ENCODE results near the gene CCDC50.

The CCDC50 gene

DNA sequence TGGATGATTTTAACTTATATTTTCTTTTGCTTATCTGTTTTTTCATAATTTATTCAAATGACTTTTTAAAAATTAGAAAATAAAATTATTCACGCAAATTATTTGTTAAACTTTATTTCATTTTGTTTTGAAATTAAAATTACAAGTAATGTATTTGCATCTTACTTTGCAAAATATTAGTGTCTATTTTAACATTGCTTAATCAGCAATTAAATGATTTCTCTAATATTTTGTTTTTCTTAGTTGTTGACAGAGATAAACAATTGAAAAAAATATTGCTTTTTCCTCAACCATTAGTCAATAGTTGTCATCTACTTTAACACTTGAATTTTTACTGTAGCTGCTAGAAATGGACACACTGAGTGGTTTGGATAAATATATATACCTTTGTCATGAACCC lies 99.0 kb downstream of the CCDC50 start:
- TF ChIP-seq Cebpa-rat (IDR thresholded peaks at IDR 0.05): no peak
- Histone ChIP-seq H3K27ac (no peak overlapping the region), H3K4me3 (no peak overlapping the region), H4K20me1 (no peaks in the 10 kb centered on the region), H3K9me3 (replicated peaks in 1 of 11) (peaks cover 0 to 5% (median 0%) of the 10 kb centered on the region in 11 experiments; a peak in 2 of 22 replicates), H3K36me3 (no peaks in the 10 kb centered on the region), H3K9ac (no peak overlapping the region), H3K4me1 (no peaks in the 10 kb centered on the region), H3K4me2 (no peak overlapping the region), H3K27me3 (no peaks in the 10 kb centered on the region)

DNA sequence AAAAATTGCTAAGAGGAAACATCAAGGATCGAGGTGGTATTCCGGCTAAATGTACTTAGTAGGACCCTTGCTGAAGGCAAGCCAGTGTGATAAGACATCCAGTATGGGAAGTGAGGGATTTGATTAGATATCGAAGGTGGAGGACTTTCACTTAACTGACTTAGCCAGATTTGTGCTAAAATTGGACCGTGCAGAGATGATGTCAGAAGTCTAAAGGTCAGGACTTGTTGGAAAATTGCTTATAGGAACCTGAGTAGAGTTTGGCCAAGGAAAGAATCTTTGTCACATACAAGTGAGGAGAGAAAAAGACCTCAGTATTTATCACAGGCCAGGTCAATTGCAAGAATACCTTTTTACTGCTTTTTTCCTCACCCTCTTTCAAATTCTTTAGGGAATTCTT lies 100.9 kb downstream of the CCDC50 start:
- Histone ChIP-seq H3K36me3 (no peaks in the 10 kb centered on the region), H3K9ac (no peak overlapping the region), H3K27me3 (no peaks in the 10 kb centered on the region), H3K4me3 (no peak overlapping the region), H3K4me1 (peaks cover 0 to 6% (median 1%) of the 10 kb centered on the region in 10 experiments; a peak in 8 of 20 replicates), H4K20me1 (no peaks in the 10 kb centered on the region), H3K9me3 (replicated peaks in 1 of 11) (peaks cover 0 to 5% (median 0%) of the 10 kb centered on the region in 11 experiments; a peak in 2 of 22 replicates), H3K27ac (no peak overlapping the region), H3K4me2 (no peak overlapping the region)
- no peak for TF ChIP-seq Cebpa-rat (IDR thresholded peaks at IDR 0.05)

DNA sequence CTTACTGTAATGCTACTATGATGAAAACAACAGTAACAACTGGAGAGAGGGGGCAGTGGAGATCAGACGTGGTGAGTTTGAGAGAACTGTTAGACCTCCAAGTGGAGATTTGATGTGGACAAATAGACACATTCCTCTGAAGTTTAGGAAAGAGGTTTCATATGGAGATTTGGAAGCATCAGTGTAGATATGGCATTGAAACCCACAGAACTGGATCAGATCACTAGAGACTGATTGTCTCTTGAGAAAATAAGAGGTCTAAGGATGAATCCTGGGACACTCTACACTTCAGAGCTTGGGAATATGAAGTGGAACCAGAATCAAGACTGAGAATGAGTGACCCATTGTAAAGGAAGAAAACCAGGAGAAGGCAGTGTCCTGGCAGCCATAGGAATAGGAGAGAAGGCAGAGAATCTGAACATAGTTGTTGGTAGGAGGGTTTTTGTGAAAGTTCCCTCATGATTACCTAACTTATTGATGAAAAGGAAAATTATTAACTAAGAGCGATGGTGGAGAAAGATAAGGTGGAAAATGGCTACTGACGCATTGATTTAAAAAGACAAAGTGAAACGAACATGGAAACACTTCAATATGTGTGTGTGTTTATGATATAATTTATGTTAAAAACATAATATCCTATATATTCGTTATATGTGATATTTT lies 102.1 kb downstream of the CCDC50 start:
- H3K36me3 ChIP-seq: no peaks in the 10 kb centered on the region
- peaks cover 0 to 5% (median 0%) of the 10 kb centered on the region in 11 experiments; a peak in 2 of 22 replicates for H3K9me3 ChIP-seq (replicated peaks in 1 of 11)
- H3K9ac ChIP-seq: no peak overlapping the region
- no peak overlapping the region for H3K4me2 ChIP-seq
- H3K4me1 ChIP-seq: peaks cover 0 to 18% (median 12%) of the 10 kb centered on the region in 10 experiments; a peak in 16 of 20 replicates
- no peaks in the 10 kb centered on the region for H4K20me1 ChIP-seq
- TF ChIP-seq Cebpa-rat (IDR thresholded peaks at IDR 0.05): no peak
- no peak overlapping the region for H3K27ac ChIP-seq
- no peaks in the 10 kb centered on the region for H3K27me3 ChIP-seq
- H3K4me3 ChIP-seq: no peak overlapping the region

DNA sequence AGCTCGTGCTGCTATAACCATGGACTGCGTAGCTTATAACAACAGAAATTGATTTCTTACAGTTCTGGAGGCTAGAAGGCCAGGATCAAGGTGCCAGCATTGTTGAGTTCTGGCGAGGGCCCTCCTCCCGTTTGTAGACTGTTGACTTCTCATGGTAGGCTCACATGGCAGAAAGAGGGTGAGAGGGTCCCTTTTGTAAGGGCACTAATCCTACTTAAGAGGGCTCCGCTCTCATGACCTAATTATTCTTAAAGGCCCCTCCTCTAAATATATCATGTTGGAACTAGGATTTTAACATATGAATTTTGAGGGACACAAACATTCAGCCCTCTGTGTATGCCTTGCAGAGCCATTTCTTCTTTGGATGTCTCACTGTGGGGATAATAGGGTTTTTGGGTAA lies 103.0 kb downstream of the CCDC50 start:
- no peak overlapping the region for H3K9ac ChIP-seq
- H3K27me3 ChIP-seq: no peaks in the 10 kb centered on the region
- H3K9me3 ChIP-seq (replicated peaks in 1 of 11): peaks cover 0 to 5% (median 0%) of the 10 kb centered on the region in 11 experiments; a peak in 2 of 22 replicates
- no peaks in the 10 kb centered on the region for H3K36me3 ChIP-seq
- no peak overlapping the region for H3K4me2 ChIP-seq
- no peak for TF ChIP-seq Cebpa-rat (IDR thresholded peaks at IDR 0.05)
- H3K27ac ChIP-seq: no peak overlapping the region
- no peak overlapping the region for H3K4me3 ChIP-seq
- H4K20me1 ChIP-seq: no peaks in the 10 kb centered on the region
- peaks cover 0 to 25% (median 16%) of the 10 kb centered on the region in 10 experiments; a peak in 17 of 20 replicates for H3K4me1 ChIP-seq

DNA sequence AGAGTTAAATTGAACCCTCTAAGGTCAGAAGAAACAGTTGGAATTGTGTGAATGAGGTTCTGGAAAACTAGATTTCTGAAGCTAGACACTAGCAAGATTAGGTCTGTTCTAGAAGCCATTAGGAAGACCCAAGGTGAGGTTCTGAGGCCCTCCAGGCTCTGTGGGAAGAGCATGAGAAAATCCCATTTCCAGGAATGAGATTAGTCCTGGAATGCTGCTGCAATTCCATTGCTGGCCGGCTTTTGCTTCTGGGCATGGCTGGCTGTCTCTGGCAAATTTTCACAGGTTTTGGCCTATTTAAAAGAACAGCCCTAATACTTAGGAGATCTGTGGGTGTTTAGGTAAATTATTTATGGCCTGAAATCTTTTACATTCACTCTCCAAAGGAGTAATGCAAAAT lies 104.8 kb downstream of the CCDC50 start:
- Histone ChIP-seq H3K4me1 (peaks cover 0 to 25% (median 16%) of the 10 kb centered on the region in 10 experiments; a peak in 17 of 20 replicates), H3K27me3 (no peaks in the 10 kb centered on the region), H3K9ac (no peak overlapping the region), H3K36me3 (no peaks in the 10 kb centered on the region), H3K9me3 (replicated peaks in 1 of 11) (peaks cover 0 to 5% (median 0%) of the 10 kb centered on the region in 11 experiments; a peak in 2 of 22 replicates), H3K4me3 (no peak overlapping the region), H3K4me2 (no peak overlapping the region; a peak in 1 of 22 replicates), H4K20me1 (no peaks in the 10 kb centered on the region), H3K27ac (no peak overlapping the region)
- TF ChIP-seq Cebpa-rat (IDR thresholded peaks at IDR 0.05): no peak

DNA sequence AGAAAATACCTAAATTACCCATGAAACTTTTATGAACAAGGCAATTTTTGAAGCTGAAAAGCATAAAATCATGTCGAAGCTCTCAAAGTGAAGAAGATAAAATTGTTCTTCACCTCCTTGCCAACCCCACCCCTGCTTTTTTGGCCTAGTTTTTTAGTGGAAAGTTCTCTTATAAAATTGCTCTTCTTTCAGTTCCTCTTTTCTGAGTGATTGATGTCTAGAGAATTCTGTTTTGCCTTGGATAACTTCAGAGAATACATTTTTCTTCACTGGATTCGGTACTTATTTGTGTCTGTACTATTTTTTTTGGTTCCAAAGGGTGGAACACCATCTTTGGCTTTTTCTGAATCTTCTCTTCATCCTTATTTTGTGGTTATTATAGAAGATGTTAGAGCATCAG lies 106.8 kb downstream of the CCDC50 start:
- H3K9me3 ChIP-seq (replicated peaks in 1 of 11): peaks cover 0 to 13% (median 6%) of the 10 kb centered on the region in 11 experiments; a peak in 10 of 22 replicates
- no peak overlapping the region for H3K27ac ChIP-seq
- no peaks in the 10 kb centered on the region for H3K36me3 ChIP-seq
- no peaks in the 10 kb centered on the region for H4K20me1 ChIP-seq
- no peaks in the 10 kb centered on the region for H3K27me3 ChIP-seq
- H3K4me2 ChIP-seq: peak overlapping the region in 7 of 11 experiments; percentile 6 to 74 (median 49); a peak in 12 of 22 replicates
- peaks cover 0 to 25% (median 16%) of the 10 kb centered on the region in 10 experiments; a peak in 17 of 20 replicates for H3K4me1 ChIP-seq
- H3K9ac ChIP-seq: no peak overlapping the region
- no peak for TF ChIP-seq Cebpa-rat (IDR thresholded peaks at IDR 0.05)
- H3K4me3 ChIP-seq: no peak overlapping the region

DNA sequence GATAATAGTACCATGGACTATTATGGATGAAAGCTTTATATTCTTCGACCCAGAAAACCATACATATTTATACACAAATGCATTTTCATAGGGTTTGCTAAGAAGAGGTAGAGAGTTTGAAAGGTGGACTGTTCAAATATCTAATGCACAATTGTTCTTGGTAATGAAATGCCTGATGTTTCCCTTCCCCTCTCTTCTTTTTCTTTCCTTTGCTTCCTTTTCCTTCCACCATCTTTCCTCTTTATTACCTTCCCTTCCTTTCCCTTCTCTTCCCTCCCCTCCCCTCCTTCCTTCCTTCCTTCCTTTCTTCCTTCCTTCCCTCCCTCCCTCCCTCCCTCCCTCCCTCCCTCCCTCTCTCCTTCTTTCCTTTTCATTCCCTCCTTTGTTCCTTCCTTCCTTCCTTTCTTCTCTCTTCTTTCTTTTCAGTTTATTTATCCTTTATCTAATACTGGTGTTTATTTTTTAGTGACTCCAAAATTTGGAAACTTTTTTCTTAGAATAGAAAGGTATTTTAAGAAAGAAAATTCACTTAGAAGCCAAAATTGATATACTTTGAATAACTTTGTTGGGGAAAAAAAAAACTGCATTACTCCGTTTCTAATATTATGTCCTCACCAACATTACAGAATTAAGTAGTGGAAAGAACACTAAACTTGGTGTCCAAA lies 109.1 kb downstream of the CCDC50 start:
- peaks cover 0 to 8% (median 5%) of the 10 kb centered on the region in 11 experiments; a peak in 9 of 22 replicates for H3K9me3 ChIP-seq (replicated peaks in 1 of 11)
- TF ChIP-seq Cebpa-rat (IDR thresholded peaks at IDR 0.05): no peak

DNA sequence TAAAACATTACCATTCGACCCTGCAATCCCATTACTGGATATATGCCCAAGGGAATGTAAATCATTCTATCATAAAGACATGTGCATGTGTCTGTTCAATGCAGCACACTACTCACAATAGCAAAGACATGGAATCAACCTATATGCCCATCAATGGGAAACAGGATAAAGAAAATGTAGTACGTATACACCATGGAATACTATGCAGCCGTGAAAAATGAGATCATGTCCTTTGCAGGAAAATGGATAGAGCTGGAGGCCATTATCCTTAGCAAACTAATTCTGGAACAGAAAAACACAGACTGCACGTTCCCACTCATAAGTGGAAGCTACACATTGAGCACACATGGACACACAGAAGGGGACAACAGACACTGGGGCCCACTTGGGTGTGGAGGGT lies 111.3 kb downstream of the CCDC50 start:
- no peaks in the 10 kb centered on the region for H3K36me3 ChIP-seq
- peaks cover 0 to 8% (median 5%) of the 10 kb centered on the region in 11 experiments; a peak in 9 of 22 replicates for H3K9me3 ChIP-seq (replicated peaks in 1 of 11)
- H3K4me3 ChIP-seq: no peak overlapping the region
- TF ChIP-seq Cebpa-rat (IDR thresholded peaks at IDR 0.05): no peak
- H3K27ac ChIP-seq: no peak overlapping the region
- H4K20me1 ChIP-seq: no peaks in the 10 kb centered on the region
- peaks cover 0 to 15% (median 12%) of the 10 kb centered on the region in 10 experiments; a peak in 17 of 20 replicates for H3K4me1 ChIP-seq
- H3K27me3 ChIP-seq: no peaks in the 10 kb centered on the region
- no peak overlapping the region for H3K4me2 ChIP-seq
- H3K9ac ChIP-seq: no peak overlapping the region

More for the DNA sequence above, 109.1 kb downstream of the CCDC50 start:
- Histone ChIP-seq H3K27ac (no peak overlapping the region), H3K36me3 (no peaks in the 10 kb centered on the region), H3K4me3 (no peak overlapping the region), H3K4me2 (no peak overlapping the region), H3K4me1 (peaks cover 0 to 25% (median 16%) of the 10 kb centered on the region in 10 experiments; a peak in 17 of 20 replicates), H3K9ac (no peak overlapping the region), H4K20me1 (no peaks in the 10 kb centered on the region), H3K27me3 (no peaks in the 10 kb centered on the region)

DNA sequence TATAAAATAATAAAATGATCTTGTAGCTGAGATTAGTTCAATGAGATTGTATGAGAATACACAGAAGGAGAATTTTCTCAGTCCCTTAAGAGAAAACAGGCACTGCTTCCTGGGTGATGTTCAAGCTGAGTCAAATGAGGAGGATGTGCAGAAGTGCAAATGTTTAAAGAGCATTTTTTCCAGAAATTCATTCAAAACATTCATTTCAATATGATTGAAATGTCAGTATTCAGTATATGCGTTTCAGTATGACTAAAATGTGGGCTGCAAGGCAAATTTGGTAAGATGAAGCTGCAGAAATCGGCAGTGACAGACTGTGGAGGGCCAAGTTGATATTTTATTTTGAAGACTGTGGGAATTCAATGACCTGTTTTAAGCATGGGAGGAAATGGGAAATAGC lies 112.5 kb downstream of the CCDC50 start:
- no peak overlapping the region for H3K27ac ChIP-seq
- H3K4me1 ChIP-seq: peaks cover 0 to 3% (median under 1%) of the 10 kb centered on the region in 10 experiments; a peak in 10 of 20 replicates
- peaks cover 0 to 8% (median 5%) of the 10 kb centered on the region in 11 experiments; a peak in 9 of 22 replicates for H3K9me3 ChIP-seq (replicated peaks in 1 of 11)
- no peaks in the 10 kb centered on the region for H3K36me3 ChIP-seq
- no peak overlapping the region for H3K9ac ChIP-seq
- H3K4me3 ChIP-seq: no peak overlapping the region
- H4K20me1 ChIP-seq: no peaks in the 10 kb centered on the region
- TF ChIP-seq Cebpa-rat (IDR thresholded peaks at IDR 0.05): no peak
- H3K4me2 ChIP-seq: no peak overlapping the region
- no peaks in the 10 kb centered on the region for H3K27me3 ChIP-seq
